Measurements from ENCODE around the gene RACK1.
A peak's percentile ranks its signal among the peaks of the same experiment; 100 is the strongest.

The RACK1 gene

DNA sequence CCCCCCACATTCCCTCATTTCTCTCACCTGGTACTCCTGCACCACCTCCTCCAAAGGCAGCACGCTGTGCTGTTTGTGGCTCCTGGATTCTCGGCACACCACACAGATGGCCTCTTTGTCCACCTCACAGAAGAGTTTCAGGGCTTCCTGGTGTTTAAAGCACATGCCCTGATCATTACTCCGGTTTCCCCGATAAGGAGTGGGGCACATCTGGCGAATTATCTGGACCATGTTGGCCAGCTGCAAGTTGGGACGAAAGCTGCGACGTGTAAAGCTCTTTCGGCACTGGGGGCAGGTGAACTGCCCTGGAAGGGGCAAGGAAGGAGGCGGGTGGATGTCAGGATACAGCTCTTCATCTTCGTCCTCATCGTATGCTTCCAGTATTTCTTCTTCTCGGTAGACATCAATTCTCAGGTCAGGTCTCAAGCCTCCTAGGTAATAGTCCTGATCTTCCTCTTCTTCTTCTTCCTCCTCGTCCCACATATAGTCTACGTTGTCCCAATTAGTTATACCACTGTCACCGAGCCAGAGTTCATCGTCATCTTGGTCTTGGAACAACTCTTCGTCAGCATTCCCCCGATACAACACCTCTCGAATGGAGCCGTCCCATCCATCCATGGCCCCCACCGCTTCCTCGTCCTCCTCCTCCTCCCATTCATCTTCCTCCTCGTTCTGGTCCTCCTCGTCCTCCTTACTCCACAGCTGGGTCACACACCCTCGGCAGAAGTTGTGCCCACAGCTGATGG, 16.4 kb upstream of the RACK1 start:
- DNase-seq (ENCODE audit: low spot score), result no peak

DNA sequence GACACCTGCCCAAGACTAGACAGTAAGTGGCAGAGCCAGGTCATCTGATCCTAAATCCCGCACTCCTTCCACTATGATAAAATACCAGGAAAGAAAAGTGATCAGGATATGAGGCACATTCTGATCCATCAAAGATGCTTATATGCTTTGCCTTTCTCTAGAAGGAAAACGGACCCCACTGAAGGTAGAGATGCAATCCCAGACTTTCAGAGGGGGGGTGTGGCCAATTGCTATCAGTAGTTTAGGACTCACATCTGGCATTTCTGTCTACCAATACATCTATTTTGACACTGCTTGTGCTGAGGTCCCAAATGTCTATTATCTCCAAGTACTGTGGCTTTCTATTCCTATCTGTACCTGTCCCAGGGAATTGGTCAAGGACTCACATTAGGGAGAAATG, 15.6 kb upstream of the RACK1 start:
- no peak for DNase-seq (ENCODE audit: low spot score)

DNA sequence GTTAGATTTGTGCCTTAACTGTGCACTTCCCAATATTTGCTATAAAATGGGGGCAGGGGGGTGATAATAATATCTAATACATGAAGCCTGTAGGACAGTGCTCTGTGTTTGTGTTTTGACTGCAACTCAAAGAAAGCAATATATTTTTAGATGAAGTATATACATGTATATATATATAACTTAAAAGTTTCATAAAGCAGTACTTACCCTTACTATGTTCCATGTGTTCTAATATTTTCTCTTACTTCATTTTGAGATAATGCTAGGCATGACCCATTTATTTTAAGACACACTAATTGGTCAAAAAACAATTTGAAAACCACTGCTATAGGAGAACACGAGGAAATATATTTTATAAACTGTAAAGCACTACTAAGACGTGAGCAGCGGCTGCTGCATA, 14.9 kb upstream of the RACK1 start:
- no peak for DNase-seq (ENCODE audit: low spot score)

DNA sequence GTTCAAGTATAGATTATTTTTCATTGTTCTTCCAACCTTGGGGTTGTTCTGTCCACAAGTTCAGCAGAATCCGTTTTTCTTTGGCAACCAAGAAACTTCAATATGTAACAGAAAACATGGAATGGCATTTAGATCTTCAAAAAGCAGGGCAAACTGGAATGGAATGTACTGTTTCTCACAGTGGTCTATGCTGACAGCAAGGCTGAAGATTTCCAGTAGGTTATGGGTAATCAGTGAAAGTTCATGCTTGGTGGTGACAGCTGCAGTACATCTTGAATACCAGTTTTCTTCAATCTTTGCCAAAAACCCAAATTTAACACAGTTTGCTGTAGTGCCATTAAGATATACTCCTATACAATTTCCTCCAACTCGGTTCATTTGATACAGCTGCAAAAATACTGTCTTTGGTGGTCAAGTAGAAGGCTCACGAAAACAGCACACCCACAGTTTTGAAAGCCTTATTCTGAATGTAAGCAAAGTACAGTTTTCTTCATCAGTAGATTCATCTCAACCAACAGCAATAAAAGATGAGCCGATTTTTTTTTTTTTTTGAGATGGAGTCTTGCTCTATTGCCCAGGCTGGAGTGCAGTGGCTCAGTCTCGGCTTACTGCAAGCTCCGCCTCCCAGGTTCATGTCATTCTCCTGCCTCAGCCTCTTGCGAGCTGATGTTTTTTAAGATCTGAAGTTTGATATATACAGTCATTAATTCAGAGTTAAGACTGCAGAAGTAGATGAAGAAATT, 12.3 kb upstream of the RACK1 start:
- DNase-seq (ENCODE audit: low spot score), result no peak

DNA sequence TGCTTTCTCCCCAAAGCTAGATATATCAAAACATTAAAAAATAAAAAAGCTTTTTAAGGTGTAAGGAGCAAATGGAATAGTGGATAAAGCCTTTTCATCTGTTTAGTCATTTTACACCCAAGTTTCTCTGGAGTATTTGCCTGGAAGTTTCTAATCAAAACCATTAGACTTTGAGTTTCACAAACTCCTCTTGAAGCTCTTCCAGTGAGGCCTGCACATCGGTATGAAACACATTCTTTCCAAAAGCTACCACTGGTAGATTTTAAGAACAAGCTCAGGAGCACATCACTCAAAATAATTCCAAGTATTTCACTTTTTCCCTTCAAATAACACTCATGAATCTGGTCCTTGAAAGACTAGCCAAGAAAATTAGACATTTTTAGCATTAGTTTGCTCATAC, 11.6 kb upstream of the RACK1 start:
- no peak for DNase-seq (ENCODE audit: low spot score)

DNA sequence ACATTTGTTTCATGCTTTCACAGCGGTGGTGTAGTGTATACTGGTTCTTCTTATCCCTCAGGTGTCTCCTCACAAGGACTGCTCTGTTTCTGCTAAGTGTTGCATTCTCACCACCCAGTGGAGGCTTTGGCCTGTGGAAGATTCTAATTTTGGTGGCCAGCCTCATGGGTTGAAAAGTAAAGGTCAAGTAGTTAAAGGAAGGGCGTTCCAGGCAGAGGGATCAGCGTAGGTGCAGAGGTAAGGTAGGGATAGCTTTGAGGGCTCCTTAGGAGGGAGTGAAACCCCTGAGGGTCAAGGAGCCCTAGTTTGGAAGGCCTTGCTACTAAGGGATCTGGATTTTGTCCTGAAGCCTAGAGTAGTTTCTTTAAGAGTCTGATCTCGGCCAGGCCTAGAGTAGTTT, 4.6 kb upstream of the RACK1 start:
- no peak for DNase-seq (ENCODE audit: low spot score)

DNA sequence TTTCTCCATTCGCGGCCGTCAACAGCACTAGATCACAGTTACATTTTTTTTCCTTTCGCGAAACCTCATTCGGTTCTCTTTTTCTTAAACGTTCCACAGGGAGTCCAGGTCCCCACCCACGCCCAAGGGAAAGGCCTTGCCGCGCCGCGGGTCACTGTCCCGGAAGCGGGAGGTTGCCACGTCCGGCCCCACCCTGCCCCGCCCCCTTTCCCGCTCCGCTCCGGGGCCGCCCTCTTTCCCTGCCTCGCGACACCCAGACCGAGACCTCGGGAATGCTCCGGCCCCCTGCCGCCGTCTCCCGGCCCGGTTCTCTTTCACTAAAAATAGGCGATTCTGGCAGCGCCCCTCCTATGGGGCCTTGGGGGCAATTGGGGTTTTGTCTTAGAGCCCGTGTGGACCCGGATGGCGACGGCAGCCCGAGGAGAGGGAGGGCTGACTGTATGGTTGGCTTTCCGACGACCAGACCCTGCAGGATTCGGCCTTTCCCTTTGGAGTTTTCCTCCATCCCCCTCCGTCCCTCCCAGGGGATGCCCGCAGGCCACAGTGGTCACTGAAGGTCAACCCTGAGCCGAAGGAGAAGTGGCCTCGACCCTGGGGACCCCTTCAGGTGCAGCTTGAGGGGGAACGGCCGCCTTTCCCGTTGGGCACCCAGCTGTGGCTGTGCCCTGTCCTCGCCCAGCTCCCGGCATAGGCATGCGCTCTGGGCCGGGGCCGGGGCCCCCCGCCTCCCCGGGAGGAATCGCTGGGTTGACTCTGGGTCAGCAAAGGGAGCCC, 2.8 kb upstream of the RACK1 start:
- DNase-seq (ENCODE audit: low spot score), result peak; percentile 77

DNA sequence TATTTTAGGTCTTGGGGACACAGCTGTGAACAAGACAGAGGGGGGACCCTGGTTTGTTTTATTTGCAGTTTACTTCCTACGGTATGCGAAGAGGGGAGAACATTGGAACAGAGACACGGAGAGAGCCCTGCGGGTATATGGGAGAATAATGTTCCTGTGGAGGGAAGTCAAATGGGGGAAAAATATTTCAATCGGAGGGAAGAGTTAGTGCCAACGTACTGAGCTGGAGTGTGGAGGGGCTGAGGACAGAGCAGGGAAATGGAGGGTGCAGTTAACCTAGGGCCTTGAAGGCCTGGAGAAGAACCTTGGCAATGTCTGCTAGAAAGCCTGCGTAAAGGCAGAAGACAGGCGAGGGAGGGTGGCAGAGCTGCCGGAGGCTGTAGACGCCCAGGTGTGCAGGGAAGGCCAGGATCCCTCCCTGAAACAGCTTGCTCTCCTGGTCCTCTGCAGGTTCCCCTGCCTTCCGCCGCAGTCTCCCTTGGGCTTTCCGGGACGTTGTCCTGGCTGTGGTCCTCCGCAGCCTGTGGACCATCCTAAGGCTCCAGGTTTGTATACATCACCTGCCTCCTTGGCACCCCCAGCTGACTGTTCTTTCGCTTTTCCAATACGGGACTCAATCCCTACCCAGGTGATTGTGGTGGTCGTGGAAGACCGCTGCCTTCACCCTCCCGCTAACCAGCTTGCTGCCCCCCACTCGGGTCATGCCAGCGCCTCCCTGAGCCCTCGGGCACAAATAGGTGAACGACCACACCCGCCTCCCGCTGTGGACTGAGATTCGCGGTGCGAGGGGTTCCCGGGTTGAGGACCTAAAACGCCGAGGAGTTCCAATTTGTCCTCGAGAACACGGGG, 1.9 kb upstream of the RACK1 start:
- DNase-seq (ENCODE audit: low spot score), result no peak

DNA sequence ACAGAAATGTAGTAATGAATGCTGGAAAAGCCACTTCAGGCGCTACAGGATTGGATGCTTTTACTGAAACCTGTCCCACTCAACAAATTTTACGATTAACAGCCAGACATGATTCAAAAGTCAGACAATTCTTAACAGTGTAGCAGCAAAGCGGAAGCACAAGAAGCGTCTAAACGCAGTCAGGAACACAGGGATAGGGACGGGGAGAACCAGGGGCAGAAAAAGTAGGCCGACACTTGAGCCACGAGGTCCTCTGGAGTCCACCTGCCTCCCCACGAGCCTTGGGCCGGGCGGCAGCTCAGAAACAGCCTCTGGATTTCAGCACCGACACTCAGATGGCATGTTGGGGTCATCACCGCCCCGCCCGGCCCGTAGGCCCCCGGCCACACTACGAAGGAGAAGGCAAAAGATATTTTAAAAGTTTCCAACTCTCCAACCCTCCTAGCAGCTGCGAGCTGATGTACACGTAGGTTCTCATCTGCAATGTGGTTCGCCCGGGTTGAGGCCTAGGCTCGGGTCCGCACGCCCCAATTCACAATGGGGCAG, 615 bp downstream of the RACK1 start:
- DNase-seq (ENCODE audit: low spot score), result no peak

DNA sequence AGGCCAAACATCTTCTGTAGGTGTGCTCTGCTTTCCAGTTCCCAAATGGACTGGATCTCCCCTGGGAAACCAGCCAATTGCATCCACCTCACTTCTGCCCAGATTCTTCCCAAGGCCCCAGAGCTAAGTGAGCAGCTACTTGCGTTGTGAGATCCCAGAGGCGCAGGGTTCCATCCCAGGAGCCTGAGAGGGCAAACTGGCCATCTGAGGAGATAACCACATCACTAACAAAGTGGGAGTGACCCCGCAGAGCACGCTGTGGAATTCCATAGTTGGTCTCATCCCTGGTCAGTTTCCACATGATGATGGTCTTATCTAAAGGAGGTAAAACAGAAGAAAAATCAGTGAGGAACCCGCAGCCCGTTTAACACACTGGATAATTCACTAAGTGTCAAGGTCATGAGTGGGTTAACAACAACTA, 1.7 kb downstream of the RACK1 start:
- DNase-seq (ENCODE audit: low spot score), result no peak

DNA sequence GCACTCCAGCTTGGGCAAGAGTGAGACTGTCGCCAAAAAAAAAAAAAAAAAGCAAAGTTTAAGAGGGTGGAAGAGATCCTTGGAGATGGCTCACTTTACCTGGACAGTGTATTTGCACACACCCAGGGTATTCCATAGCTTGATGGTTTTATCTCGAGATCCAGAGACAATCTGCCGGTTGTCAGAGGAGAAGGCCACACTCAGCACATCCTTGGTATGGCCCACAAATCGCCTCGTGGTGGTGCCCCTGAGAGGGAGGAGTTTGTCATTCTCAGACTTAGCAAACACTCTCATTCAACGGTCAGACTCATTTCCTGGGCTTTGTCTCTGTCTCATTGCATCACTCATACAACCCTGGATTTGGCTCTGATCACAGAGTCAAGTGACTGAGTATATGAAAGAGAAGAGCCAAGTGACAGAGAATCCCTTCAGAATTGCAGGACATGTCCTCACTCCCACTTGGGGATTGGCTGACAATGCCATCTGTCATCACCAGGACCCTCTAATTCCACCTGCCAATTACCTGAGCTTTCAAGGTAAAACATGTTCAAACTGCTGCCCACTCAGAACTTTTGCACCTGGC, 2.2 kb downstream of the RACK1 start:
- DNase-seq (ENCODE audit: low spot score), result no peak

DNA sequence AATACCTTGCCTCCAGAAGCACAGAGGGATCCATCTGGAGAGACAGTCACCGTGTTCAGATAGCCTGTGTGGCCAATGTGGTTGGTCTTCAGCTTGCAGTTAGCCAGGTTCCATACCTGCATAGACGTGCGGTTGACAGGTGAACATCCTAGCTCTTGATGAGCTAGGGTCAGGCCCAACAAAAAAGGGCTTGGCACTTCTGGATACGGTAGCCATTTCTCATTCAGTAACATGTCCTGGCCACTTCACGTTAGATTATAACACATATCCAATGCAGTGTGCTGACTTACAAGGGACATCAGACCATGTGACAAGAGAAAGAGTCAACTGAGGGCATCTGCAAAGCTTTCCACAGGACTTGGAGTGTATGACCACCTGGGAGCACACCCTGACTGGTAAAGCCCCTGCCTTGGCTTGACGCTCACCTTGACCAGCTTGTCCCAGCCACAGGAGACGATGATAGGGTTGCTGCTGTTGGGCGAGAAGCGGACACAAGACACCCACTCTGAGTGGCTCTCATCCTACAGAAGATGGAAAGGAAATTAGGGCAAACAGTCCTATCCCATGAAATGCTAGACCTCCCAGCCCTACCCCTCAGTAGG, 4.5 kb downstream of the RACK1 start:
- DNase-seq (ENCODE audit: low spot score), result no peak

DNA sequence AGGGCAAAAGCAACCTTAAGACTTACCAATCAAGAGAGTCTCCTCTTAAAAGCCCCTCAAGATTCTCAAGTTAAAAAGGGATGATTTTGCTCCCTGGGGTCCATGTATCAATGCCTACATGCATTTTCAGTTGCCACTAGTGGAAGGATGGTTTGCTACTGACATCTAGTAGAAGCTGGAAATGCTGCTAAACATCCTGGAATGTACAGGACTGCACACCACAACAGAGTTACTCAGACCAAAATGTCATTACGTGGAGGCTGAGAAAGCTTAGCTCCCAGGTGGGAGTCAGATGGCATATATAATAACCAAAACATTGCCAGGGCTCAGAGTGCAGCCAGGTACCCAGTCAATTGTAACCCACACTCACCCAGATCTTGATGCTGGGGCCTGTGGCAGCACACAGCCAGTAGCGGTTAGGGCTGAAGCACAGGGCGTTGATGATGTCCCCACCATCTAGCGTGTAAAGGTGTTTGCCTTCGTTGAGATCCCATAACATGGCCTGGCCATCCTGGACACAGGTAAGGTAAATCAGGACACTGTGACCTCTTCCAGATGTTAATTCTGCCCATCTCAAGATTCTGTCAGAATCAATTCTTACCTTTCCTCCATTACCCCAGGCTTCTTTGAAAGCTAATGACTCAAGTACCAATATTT, 5.8 kb downstream of the RACK1 start:
- DNase-seq (ENCODE audit: low spot score), result no peak

DNA sequence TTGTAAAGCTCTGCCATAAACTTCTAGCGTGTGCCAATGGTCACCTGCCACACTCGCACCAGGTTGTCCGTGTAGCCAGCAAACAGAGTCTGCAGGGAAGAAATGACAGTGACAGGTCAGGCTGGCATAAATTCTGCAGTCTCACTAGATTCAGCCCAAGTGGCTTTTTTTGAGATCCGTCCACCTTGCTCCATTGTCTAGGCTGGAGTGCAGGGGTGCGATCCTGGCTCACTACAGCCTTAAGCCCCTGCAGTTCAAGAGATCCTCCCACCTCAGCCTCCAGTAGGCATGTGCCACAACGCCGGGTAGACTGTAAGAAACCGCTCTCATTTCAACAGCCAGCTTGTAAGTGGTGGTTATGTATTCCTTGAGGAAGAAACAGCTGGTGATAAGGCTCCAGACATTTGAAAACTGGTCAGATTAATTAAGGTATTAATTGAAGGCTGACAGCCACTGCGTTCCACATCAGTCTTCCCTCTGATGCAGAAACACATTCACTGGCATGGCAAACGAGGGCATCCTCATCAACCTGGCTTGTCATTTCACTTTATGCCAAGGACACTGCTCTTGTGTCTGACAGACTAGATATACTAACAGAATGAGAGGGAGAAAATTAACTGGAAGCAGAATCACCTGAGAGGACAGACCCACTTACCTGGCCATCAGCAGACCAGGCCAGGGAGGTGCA, 6.6 kb downstream of the RACK1 start:
- DNase-seq (ENCODE audit: low spot score), result no peak

DNA sequence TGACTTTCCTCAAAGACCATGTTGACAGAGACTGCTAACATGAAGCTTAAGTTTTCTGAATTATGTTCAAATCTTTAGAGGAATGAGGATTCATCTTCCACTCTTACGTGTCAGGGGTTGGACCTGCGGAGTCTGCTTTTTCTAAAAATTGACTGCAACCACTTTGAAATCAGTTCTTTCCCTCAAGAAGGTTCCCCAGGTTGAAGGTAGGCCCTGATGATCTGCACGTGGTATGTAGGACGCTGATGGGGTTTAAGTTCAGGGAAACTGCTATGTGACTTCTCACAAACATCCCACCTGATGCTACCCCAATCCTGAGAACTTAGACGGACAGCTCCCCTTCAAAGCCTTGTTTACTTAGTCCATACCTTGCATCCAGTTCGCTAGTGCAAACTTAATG, 7.2 kb downstream of the RACK1 start:
- no peak for DNase-seq (ENCODE audit: low spot score)

DNA sequence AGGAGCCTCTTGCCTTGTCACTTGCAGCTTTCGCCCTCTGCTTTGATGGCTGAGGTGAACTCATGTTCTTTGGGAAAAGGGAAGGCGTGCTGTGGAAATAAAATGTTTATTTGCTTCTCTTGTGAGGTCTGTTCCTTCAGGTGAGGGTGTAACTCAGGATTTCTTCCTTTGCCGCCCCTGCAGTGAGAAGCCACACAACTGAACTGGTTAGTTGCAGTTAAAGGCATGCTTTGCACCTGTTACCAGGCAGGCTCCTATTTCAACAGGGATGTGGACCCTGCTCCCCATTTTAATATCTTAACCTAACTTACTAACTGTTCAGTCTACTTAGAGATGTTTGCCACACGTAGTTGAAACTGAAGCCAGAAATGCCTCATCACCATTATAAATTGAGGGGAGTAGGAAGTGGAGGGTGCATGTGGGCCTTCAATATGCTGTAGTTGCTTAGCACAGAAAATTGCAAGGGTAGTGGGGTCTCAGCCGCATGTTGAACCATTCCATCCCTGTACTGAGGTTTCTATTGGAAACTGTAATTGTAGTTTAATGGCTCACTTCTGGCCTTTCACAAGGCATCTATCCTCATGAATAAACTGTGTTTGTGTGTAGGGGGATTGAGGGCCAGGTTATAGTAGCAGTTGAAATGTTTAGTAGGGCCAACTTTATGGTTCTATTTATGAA, 7.9 kb downstream of the RACK1 start:
- DNase-seq (ENCODE audit: low spot score), result no peak

DNA sequence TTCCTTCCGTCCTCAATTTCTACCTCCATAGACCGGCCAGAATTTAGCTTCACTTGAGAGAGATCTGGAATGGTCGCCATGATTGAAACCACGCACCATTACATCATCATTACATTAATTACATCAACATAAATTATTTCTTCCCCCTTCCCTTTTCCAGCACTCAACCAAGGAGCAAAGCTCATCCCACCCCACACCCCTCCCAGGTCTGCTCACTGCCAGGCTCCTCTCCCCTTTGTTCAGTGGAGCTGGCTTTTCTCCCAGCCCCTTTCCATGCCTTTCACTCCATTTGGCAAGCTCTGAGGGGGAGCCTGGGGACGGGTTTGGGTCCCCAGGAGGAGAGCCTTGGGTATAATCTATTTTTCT, 8.4 kb downstream of the RACK1 start:
- no peak for DNase-seq (ENCODE audit: low spot score)

DNA sequence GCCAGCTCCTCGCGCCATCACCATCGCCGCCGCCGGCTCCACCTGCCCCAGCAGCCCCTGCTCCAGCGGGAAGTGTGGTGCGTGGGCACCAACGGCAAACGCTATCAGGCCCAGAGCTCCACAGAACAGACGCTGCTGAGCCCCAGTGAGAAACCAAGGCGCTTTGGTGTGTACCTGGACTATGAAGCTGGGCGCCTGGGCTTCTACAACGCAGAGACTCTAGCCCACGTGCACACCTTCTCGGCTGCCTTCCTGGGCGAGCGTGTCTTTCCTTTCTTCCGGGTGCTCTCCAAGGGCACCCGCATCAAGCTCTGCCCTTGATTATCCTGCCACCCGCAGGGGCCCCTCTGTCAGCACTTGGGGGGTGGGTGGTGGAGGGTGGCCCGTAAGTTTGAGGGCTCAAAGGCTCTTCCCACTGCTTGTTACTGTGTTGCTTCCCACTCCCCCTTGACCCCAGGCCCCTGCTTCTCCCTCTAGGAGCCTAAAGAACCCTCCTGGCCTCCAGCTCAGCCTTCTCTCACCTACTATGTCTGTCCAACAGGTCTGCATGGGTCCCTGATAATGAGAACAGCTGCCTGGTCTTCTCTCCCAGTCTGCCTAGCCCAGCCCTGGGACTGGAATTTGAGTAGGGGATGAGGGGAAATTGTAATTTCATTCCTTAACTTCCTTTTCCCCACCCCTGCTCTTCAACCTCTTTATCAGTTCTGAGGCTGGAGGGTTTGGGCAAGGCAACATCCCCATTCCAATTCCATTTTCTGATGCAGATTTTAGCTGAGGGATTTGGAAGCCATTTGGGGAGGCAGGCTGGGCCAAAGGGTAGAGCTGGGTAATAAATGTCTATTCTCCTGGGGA, 9.0 kb downstream of the RACK1 start:
- no peak for DNase-seq (ENCODE audit: low spot score)

All from SK-N-DZ (cell line).